ENCODE results near the gene ST3GAL4. TPM values are rescaled to one million over a fixed set of nuclear protein-coding genes. Genes with fewer than 3 reads are reported as not detected.

Gene ST3GAL4
- total and polyA plus RNA-seq, 8 donors = 30.2 to 38.8 (median 34.6) TPM

DNA sequence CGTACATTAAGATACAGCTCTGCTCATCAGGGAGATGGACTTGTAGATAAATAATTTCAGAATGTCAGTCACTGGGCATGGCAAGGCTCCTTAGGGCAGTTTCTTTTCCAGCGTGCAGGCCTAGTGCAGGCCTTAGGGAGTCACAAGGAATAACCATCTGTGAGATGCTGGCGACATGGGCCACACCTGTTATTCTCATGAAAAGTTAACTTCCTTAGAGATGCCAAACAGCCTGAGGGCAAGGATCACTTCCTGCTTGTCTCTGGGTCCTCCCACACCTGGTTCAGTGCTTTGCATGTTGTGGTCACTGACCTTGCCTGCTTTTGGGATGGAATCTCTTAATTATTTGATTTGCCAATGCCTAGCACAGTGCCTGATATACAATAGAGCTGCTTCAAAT, 70.6 kb downstream of the ST3GAL4 start:
- no peak overlapping the region for H3K27ac ChIP-seq
- DNase-seq = no peak
- H3K4me3 ChIP-seq = no peak overlapping the region
- peaks cover 2 to 4% of the 10 kb centered on the region in 2 donors for H3K4me1 ChIP-seq
- no peaks in the 10 kb centered on the region for H3K9me3 ChIP-seq
- TF ChIP-seq, protein P1, sequence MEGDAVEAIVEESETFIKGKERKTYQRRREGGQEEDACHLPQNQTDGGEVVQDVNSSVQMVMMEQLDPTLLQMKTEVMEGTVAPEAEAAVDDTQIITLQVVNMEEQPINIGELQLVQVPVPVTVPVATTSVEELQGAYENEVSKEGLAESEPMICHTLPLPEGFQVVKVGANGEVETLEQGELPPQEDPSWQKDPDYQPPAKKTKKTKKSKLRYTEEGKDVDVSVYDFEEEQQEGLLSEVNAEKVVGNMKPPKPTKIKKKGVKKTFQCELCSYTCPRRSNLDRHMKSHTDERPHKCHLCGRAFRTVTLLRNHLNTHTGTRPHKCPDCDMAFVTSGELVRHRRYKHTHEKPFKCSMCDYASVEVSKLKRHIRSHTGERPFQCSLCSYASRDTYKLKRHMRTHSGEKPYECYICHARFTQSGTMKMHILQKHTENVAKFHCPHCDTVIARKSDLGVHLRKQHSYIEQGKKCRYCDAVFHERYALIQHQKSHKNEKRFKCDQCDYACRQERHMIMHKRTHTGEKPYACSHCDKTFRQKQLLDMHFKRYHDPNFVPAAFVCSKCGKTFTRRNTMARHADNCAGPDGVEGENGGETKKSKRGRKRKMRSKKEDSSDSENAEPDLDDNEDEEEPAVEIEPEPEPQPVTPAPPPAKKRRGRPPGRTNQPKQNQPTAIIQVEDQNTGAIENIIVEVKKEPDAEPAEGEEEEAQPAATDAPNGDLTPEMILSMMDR (IDR thresholded peaks at IDR 0.05) = no peak
- intact Hi-C loops (cut with DNase I) = no loop called here
- H3K36me3 ChIP-seq = no peaks in the 10 kb centered on the region
- no peak for ATAC-seq
- H3K27me3 ChIP-seq = no peaks in the 10 kb centered on the region

- peaks cover 1 to 3% of the 10 kb centered on the region in 2 donors for H3K4me1 ChIP-seq
- peak; percentile 32 for ATAC-seq
- intact Hi-C loops (cut with DNase I) = no loop called here
- no peak for DNase-seq
- no peak overlapping the region for H3K27ac ChIP-seq
- H3K4me3 ChIP-seq = no peak overlapping the region
- TF ChIP-seq, protein P1 (IDR thresholded peaks at IDR 0.05) = no peak
- no peaks in the 10 kb centered on the region for H3K36me3 ChIP-seq
- H3K27me3 ChIP-seq = no peaks in the 10 kb centered on the region
- no peaks in the 10 kb centered on the region for H3K9me3 ChIP-seq
These were observed 71.6 kb downstream of the ST3GAL4 start for GRCh38 chr11:126426820-126427749.

- intact Hi-C loops (cut with DNase I) = loop anchor here in 1 of 2 donors (10.0 kb wide), 1 partner anchor 116 kb away; no protein-coding TSS in a partner anchor
- peaks cover 3% of the 10 kb centered on the region in 2 donors for H3K4me1 ChIP-seq
- H3K36me3 ChIP-seq = no peaks in the 10 kb centered on the region
- H3K4me3 ChIP-seq = no peak overlapping the region
- no peaks in the 10 kb centered on the region for H3K9me3 ChIP-seq
- peak overlapping the region in 1 of 2 donors; percentile 23 for H3K27ac ChIP-seq
- no peak for ATAC-seq
- no peak for DNase-seq
- no peaks in the 10 kb centered on the region for H3K27me3 ChIP-seq
- TF ChIP-seq, protein P1 (IDR thresholded peaks at IDR 0.05) = no peak
These were observed 75.3 kb downstream of the ST3GAL4 start for GRCh38 chr11:126430581-126431335.

DNA sequence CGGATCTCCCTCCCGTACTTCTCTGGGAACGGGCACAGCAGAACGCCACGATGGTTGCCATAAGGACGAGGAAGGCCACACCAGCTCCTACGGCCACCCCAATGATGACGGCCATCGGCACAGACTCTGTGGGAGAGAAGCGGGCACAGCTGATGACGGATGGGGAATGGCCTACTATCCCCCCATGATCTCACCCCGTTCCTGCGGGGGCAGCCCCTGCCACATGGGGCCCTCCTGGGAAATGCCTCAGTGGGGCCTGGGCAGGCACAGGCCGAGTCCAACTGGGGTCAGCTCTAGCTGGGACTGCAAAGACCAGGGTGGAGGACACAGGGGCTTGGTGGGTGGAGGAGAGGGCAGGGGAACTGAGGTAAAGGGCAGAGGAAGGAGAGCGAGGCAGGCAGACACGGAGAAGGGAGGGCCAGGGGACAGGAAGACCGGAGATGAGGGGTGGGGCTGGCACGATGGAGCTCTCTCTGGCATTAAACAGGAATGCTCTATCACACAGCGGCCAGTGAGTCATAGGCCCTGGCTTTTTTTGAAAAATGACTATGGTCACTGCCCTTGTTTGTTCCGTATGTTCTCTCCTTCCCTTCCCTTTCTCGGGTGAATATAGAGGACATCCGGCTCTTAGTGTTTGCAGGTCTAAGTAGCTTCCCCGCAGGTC, 76.0 kb downstream of the ST3GAL4 start:
- no peak overlapping the region for H3K4me3 ChIP-seq
- H3K9me3 ChIP-seq = no peaks in the 10 kb centered on the region
- ATAC-seq = peak; percentile 52
- H3K27ac ChIP-seq = peak overlapping the region; percentile 7 to 56
- no peaks in the 10 kb centered on the region for H3K27me3 ChIP-seq
- no peaks in the 10 kb centered on the region for H3K36me3 ChIP-seq
- peaks cover 3% of the 10 kb centered on the region in 2 donors for H3K4me1 ChIP-seq
- TF ChIP-seq, protein P1 (IDR thresholded peaks at IDR 0.05) = no peak
- intact Hi-C loops (cut with DNase I) = loop anchor here in 1 of 2 donors (10.0 kb wide), 1 partner anchor 117 kb away; no protein-coding TSS in a partner anchor
- DNase-seq = no peak

Measured in left lung (tissue), 10 donors.